Transverse colon (tissue), 4 donors: Measurements from ENCODE around the gene RNF10.
"Not testable (repeated sequence)": the region's sequence is repeated elsewhere in the genome, so short reads cannot be mapped to it uniquely, and the experiment has no call there.

Experiments used
- POLR2A ChIP-seq: fragments of 450-650 bp; IDR thresholded peaks from one replicate; pipeline ENCODE4 v1.6.1; 2016; ENCODE audit warnings: antibody characterized with exemption, mild to moderate bottlenecking, moderate library complexity
- POLR2AphosphoS5 ChIP-seq, 3 donors: sonication (generic); formaldehyde crosslinking; IDR thresholded peaks; one replicate each; pipeline ENCODE4 v1.6.1; 2016; ENCODE audit warnings: antibody characterized with exemption in 3 of 3
- TF ChIP-seq, protein P1 (sequence below), 5 experiments: fragments of 200-600 bp in 3 of 5; fragments of 450-650 bp in 2 of 5; sonication (generic) in 3 of 5; IDR thresholded peaks; 1 replicate in 2 of 5; 2 replicates in 3 of 5; pipeline ENCODE4 v1.5.1; 2016 to 2017; ENCODE audit warnings: antibody characterized with exemption in 5 of 5, inconsistent platforms in 3 of 5, mild to moderate bottlenecking in 2 of 5, moderate library complexity in 1 of 5

DNA sequence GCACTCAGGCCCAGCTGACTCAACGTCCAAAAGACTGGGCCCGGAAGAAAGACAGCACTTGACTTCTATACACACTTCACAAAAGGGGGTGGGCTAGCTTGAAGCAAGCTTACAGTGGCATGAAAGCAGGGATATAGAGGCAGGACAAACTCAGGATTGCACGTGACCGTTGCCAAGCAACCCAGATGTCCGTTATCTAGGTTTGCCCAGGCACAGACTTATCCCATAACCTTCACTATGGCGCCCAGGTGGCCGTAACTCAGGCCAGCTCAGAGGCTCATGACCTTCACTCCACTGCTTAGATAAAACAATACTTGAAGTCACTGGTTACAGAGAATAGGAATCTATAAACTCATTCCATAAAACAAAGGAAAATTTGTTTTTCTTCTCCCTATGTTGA is 46.6 kb upstream of the RNF10 start:
- TF ChIP-seq POLR2AphosphoS5 (IDR thresholded peaks at IDR 0.05); POLR2A: not testable (repeated sequence)
- TF ChIP-seq, protein P1, sequence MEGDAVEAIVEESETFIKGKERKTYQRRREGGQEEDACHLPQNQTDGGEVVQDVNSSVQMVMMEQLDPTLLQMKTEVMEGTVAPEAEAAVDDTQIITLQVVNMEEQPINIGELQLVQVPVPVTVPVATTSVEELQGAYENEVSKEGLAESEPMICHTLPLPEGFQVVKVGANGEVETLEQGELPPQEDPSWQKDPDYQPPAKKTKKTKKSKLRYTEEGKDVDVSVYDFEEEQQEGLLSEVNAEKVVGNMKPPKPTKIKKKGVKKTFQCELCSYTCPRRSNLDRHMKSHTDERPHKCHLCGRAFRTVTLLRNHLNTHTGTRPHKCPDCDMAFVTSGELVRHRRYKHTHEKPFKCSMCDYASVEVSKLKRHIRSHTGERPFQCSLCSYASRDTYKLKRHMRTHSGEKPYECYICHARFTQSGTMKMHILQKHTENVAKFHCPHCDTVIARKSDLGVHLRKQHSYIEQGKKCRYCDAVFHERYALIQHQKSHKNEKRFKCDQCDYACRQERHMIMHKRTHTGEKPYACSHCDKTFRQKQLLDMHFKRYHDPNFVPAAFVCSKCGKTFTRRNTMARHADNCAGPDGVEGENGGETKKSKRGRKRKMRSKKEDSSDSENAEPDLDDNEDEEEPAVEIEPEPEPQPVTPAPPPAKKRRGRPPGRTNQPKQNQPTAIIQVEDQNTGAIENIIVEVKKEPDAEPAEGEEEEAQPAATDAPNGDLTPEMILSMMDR (IDR thresholded peaks at IDR 0.05) = not testable (repeated sequence)
